Stimulated activated CD4-positive, alpha-beta T cell treated with anti-CD3 and anti-CD28 coated beads, TNF-alpha, amount 100 ng/mL, for 4 hours (primary cell): ENCODE data around the gene HAGHL.
"Not testable (repeated sequence)": the region's sequence is repeated elsewhere in the genome, so short reads cannot be mapped to it uniquely, and the experiment has no call there.

Experiments used
- DNase-seq, 3 experiments: peaks; one replicate each; pipeline ENCODE4 v3.0.0-alpha.2; 2020; ENCODE audit warnings: low read depth in 3 of 3

Gene HAGHL

DNA sequence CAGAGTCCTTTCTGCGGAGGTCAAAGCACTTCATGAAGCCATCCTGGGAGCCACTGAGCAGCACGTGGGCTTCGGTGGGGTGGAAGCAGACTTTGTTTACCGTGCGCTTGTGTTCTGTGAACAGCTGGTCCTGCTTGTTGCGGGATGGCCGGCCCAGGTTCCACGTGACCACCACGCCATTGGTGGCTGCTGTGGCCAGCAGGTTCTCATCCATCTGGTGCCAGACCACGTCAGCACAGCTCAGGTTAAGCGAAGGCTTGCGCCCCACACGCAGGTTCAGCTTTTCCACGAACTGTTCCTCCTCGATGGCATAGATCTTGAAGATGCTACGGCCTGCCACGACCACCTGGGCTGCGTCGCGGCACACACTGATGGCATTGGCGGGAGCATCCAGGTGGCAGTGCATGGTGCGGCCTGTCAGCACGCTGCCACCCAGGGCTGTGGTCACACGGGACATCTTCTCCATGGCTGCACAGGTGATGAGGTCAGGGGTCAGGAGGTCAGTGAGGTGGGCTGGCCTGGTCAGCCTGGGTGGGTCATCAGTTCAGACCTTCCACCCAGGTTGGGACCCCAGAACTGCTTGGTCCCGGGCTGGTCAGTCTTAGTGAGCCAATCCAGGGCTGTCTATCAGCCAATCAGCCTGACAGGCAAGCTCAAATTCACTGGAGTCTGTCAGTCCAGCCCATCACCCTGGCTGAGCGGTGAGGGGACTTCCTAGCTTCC is 37.6 kb upstream of the HAGHL start:
- DNase-seq, result no peak

DNA sequence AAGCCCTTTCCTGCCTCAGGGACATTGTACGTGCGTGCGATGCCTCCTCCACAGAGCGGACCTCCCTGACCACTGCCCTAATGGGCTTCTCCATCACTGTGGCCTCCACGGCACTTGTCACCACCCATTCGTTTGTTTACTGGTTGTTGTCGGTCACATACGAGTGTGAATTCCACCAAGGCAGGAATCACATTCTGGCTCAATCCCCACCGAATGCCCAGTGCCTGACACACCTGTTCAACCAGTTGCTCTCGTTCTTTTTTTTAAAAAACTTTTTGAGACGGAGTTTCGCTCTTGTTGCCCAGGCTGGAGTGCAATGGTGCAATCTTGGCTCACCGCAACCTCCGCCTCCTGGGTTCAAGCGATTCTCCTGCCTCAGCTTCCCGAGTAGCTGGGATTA is 35.7 kb upstream of the HAGHL start:
- DNase-seq, result not testable (repeated sequence)

GRCh38 chr16:692356-693108 is 34.4 kb upstream of the HAGHL start:
- no peak for DNase-seq

GRCh38 chr16:693364-693763 is 33.5 kb upstream of the HAGHL start:
- no peak for DNase-seq

DNA sequence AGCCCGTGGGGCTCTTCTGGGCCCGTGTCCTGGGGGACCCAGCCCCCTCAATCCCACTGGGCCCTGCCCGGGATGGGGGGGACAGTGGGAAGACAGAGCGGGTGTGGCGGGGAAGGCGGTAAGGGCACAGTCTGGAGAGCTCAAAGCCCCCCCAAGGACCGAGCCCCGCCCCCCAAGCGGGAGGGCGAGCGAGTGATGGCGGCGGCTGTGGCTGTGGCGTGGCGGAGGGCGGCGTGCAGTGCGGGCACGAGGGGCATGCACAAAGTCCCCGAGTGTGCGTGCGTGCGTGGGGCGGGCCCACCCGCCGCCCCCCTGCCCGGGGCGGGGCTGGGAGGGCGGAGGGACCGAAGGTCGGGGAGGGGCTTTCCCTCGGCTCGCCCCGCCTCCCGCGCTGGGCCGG is 33.1 kb upstream of the HAGHL start:
- no peak for DNase-seq

DNA sequence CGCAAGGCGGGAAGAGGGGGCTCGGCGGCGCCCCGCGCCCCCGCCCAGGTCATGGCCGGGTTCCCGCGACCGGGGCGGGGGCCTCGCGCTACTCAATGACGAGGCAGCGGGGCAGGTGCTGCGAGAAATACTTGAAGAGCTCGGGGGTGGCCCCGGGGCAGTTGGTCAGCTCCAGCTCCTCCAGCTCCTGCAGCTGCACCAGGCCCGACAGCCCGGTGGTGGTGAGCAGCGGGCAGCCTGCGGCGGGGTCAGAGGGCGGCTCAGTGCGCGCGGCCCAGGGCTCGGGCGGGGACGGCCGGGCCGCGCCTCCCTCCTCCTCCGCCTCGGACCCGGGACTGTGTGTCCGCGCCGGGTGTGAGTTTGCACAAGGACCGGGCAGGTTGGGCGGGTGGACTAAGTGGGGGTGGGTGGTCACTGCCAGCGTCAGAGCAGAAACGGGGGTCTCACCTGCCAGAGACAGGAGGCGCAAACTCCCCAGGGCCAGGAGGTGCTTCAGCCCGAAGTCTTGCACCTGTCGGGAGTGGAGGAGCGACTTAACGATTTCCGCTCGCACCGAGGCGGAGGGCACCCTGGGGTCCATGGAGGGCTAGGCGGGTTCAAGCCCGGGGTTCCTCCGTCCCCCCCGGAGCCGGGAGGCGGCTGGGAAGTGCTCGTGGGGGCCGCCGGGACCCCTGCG is 32.6 kb upstream of the HAGHL start:
- no peak for DNase-seq

GRCh38 chr16:694863-695354 is 32.0 kb upstream of the HAGHL start:
- no peak for DNase-seq

DNA sequence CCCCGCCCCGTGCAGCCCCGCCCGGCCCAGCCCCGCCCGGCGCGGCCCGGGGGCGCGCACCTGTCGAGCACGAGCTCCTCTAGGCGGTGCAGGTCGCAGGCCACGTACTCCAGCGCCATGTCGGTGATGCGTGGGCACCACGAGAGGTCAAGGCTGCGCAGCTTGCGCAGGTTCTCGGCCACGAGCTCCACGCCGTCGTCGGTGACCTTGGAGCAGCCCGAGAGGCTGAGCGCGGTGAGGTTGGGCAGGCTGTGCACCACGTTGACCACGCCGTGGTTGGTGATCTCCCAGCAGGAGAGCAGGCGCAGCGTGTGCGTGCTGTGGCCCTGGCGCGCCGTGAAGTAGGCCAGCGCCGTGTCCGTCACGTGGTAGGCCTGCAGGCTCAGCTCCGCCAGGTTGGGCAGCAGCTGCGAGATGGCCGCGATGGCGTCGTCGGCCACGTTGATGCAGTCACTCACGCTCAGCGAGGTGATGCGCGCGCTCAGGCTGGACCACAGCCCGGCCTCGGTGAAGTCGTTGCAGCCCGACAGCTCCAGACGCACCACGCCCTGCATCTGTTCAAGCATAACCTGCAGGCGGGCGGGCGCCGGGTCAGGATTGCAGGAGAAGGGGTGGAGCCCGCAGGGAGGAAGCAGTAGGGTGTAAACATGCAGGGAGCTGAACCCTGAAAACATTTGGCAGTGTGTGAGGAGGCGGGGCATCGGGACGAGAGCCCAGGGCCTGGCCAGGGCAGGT is 31.4 kb upstream of the HAGHL start:
- peak in 2 of 3 experiments; percentile 44 to 59 for DNase-seq

DNA sequence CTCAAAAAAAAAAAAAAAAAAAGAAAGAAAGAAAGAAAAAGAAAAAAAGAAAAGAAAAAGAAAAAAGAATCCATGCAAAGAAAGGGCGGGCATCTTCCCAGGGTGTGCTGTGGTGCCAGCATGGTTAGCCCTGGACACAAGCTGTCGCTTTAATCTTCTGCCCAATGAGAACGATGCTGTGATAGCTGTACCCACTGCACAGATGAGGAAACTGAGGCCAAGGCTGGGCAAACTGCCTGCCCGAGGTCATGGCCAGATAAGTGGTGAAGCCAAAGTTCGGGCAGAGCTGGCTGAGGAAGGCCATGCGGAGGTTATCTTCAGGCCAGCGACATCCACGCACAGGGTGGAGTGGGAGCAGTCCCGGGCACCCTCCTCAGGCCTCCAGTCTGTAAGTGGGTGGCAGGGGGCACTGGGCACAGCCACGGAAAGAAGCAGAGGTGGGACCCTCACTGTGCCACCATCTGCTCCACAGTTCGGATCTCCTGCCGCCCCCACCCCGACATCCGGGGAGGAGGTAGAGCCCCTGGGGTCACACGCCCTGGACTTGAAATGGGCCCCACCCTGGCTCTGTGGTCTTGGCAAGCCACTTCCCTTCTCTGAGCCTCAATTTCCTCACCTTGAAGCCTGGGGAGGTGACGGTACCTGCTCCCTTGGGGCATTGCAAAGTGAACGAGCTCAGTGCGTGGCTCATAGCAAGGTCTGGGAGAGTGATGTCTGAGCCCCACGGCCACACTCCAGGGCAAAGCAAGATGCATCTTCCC is 27.8 kb upstream of the HAGHL start:
- no peak for DNase-seq

DNA sequence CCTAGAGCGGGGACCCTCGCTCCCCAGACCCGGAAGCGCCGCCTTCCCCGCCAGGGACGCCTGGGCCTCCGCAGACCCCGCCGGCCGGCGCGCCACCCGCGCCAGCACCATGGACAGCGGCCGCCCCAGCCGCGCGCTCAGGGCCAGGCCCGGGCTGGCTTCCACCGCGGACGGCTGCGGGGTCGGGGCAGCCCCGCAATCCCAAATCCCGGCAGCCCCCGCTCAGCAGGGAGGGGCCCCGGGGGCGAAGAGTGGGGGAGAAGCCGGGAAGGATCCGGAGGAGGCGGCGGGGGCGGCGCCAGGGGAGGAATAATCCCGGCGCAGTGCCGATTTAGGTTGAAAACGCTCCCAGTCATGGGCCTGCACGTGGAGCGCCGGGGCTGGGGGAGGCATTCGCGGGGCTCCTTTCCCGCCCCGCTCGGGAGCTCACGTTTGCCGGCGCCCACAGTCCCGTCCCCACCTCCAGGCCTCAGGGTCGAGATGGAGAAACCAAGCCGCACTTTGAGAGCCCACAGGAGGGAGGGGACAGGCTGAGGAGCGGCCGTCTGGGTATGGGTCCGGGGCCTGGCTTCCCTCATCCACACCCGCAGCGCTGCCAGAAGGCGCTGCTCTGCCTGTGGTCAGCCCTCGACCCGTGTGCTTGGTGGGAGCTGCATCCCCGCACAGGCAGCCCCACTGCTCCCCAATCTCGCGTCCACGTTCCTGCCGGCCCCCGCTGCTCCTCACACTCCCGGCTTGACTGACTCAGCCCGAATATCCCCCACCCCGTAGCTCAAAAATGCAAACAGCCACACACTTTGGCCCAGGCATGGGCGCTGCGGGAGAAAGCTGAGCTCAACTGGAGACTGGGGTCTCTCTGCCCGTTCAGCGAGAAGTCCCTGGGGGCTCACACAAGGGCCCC is 26.0 kb upstream of the HAGHL start:
- DNase-seq, result no peak

DNA sequence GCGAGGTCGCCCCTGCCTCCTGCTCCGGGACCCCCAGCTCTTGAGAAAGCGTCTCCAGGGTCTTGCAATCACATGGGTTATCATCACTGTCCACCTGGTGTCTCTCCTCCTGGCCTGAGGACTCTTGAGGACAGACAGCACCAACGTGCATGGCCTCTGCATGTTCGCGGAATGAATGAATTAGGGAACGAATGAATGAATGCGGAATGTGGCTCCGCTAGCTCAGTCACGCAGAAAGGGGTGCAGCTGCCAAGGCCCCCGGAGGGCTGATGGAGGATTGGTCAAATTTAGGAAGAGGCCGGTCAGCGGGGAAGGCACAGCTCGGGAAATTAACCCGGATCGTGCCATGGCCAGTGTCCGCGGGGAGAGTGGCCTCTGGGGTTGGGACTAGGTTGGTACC is 24.6 kb upstream of the HAGHL start:
- DNase-seq, result no peak

DNA sequence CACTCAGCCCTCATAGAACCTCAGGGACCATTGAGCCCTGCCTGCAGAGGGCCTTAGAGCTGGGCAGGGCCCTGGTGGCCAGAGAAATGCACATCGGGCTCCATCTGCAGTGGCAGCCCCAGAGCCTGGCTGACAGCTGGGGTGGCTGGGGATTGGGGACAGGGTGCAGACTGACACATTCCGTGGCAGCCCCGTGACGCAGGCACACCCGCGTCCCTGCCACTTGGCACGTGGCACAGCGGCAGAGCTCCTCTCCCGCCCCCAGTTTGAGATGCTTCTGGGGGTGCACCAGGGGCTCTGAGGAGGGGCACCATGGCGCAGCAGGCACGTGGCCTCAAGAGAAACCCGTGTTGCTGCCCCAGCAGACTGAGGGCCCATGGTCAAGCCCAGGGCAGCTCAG is 23.5 kb upstream of the HAGHL start:
- DNase-seq, result no peak

GRCh38 chr16:704047-704446 is 22.9 kb upstream of the HAGHL start:
- DNase-seq, result no peak

DNA sequence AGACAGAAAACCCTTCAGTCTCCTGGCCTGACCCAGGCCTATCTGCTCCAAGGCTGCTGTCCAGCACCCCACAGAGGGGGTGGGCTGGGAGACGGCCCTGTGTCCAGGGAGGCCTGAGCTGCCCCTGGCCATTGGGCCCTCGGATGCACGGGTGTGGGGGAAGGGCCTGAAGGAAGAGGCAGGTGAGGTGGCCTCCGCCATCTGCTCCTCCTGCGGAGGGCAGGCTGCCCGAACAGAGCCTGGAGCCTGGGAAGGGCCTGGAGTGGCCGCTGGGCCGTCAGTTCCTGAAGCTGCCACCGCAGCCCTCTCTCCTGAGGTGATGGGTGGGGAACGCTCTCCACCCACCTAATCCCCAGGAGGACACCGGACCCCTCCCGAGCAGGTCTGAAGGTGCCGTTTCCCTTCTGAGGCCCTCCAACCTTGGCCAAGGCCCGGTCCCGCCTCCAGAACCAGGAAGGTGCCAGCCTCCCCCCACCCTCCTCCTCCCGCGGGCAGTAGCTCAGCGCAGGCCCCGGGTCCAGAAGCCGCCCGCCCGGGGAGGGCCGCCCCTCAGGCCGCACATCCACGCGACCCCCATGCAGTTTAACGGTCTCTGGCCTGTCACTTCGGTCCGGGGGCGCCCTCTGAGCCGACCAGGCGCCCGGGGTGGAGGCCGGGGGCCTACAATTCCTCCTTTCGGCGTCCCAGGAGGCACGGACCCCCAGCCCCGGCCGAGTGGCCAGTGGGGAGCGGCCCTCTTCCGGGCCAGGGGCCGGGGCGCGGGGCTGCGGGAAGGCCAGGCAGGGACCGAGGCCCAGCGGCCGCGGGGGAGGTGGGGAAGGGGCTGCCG is 22.1 kb upstream of the HAGHL start:
- no peak for DNase-seq

DNA sequence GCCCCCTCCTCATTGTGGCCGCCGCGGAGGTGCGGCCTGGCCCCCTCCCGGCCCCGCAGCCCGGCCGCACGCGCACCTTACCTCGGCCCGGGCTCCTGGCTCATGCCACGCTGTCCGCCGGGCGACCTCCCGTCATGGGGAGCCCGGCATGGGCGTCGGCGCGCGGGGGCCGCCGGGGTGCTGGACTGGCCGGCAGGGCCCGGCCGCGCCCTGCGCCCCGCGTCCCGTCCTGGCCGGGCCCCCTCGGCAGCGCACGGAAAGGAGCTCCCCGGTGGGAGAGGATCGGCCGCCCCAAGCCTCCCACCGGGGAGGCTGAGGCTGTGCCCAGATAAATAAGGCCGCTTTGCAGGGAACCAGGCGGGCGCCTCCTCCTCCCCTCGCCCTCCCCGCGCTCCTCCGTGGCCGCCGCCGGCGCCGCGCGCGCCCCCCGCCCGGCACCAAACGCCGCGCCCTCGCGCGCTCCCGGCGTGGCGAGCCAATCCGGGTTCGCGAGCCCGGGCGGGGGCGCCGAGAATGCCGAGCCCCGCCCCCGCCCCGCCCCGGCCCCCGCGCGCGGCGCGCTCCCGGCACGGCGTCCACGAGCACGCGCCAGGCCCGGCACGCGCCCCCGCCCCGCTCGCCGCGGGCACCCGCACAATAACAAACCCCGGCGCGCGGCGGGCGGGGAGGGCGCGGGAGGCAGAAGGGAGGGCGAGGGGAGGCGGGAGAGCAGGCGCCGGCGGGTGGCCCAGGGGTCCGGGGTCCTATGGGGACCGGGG is 21.3 kb upstream of the HAGHL start, which contains the start of gene FBXL16:
Gene FBXL16, minus strand, starts transcription at position 371 of the 758 bp plus-strand sequence. CDS start 8,396 bp downstream, outside the sequence.
- DNase-seq, result no peak

GRCh38 chr16:706189-707061 is 20.5 kb upstream of the HAGHL start:
- DNase-seq, result no peak

GRCh38 chr16:707062-707538 is 19.8 kb upstream of the HAGHL start:
- DNase-seq, result no peak
